T-helper 1 cell treated with Interleukin-12 subunit alpha and Interleukin-12 subunit beta and Interleukin-4 antibody, amounts not matched to agents 30 μg/mL and 1 μg/mL, for 36 hours (primary cell): ENCODE results near the gene PECR.
A peak's percentile ranks its signal among the peaks of the same experiment; 100 is the strongest.

Experiments used
- H3K27ac Mint-ChIP-seq: one replicate; pipeline ENCODE4 v1.8.0; 2021; ENCODE audit warnings: mild to moderate bottlenecking, mixed read lengths
- H3K27me3 Mint-ChIP-seq: one replicate; pipeline ENCODE4 v1.8.0; 2021; ENCODE audit warnings: low read depth, mixed read lengths
- H3K36me3 Mint-ChIP-seq: one replicate; pipeline ENCODE4 v1.8.0; 2021; ENCODE audit warnings: low read depth, mixed read lengths
- H3K4me1 Mint-ChIP-seq: one replicate; pipeline ENCODE4 v1.8.0; 2021; ENCODE audit warnings: low read depth, mixed read lengths
- H3K4me3 Mint-ChIP-seq: one replicate; pipeline ENCODE4 v1.8.0; 2021; ENCODE audit warnings: mild to moderate bottlenecking, moderate library complexity, mixed read lengths
- H3K9me3 Mint-ChIP-seq: one replicate; pipeline ENCODE4 v1.8.0; 2021; ENCODE audit warnings: mixed read lengths

The PECR gene

DNA sequence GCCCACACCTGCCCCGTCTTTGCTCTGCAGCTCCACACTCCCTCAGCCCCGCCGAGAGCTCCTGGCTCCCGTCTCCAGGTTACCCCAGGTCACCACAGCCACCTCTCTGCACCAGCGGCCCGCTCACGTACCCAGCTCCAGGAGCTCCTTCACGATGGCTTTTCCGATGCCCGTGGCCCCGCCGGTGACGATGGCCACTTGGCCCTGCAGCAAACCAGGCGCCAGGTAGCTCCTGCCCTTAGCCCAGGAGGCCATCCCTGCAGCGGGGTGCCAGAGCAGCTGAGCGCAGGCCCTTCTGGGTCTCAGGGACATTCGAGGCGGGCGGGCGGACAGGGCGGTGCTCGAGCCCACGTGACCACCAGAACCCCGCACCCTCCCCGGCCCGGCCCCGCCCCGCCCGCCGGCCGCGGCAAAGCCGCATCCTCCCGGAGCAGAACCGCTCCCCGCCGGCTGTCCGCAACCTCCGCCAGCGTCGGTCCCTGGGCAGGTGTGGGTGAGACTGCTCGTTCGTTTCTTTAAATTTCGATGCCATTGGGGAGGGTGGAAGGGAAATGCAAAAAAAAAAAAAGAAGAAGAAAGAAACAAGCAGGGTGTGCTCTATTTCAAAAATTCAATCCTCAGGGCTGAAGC is at the start of gene PECR, which contains the start of gene TMEM169:
Gene PECR, minus strand, starts transcription at position 323 of the 630 bp plus-strand sequence. Its CDS starts 68 bp downstream, at position 255.
Gene TMEM169, plus strand, starts transcription at position 433 of the 630 bp plus-strand sequence. CDS start 14,045 bp downstream, outside the sequence.
- Mint-ChIP-seq H3K4me3 (peak within 1 kb of the TSS; percentile 92), H3K27ac (peak within 1 kb of the TSS; percentile 79), H3K4me1 (peaks cover 48% of the 10 kb centered on the region), H3K36me3 (peaks cover 8% of the 10 kb centered on the region), H3K9me3 (no peaks in the 10 kb centered on the region), H3K27me3 (no peaks in the 10 kb centered on the region)

DNA sequence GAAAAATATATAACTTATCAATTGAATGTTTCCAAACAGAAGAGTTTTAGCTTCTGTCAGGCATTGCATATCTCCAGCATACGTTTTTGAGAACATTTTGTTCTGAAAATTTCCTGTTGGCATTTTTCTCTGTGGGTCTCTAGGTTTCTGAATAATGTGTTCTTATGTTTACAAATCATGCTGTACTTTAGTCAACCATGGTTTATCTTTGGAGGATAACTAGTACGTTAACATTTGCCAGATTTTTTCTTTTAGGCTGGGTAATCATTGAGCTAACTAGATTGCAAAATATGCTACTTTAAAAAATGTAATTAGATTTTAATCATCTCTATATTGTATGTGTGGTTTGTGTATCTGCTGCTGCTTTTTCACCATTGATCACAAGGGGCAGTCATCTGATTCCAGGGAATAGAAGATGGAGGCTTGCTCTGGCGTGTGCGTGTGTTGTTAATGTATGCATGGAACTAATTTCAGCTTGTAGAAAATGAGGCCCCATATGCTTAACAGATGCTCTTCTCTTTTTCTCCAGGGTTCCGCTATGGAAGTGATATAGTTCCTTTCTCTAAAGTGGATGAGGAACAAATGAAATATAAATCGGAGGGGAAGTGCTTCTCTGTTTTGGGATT is 48.9 kb upstream of the PECR start:
- H3K27ac Mint-ChIP-seq, result no peak overlapping the region
- H3K27me3 Mint-ChIP-seq, result no peaks in the 10 kb centered on the region
- H3K9me3 Mint-ChIP-seq, result no peaks in the 10 kb centered on the region
- H3K36me3 Mint-ChIP-seq, result peaks cover 66% of the 10 kb centered on the region
- no peak overlapping the region for H3K4me3 Mint-ChIP-seq
- H3K4me1 Mint-ChIP-seq, result peaks cover 49% of the 10 kb centered on the region

DNA sequence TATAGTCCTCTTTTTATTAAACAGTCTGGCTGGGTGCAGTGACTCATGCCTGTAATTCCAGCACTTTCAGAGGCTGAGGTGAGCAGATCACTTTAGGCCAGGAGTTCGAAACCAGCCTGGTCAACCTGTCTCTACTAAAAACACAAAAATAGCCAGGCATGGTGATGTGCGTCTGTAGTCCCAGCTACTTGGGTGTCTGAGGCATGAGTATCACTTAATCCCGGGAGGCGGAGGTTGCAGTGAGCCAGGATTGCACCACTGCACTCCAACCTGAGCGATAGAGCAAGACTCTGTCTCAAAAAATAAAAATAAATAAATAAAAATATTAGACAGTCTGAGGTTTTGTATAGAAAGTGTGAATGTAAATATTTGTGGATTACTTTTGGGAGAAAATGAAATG is 45.3 kb upstream of the PECR start:
- Mint-ChIP-seq H3K4me3 (no peak overlapping the region), H3K27me3 (no peaks in the 10 kb centered on the region), H3K9me3 (no peaks in the 10 kb centered on the region), H3K27ac (peak overlapping the region; percentile 15), H3K36me3 (peaks cover 62% of the 10 kb centered on the region), H3K4me1 (peaks cover 39% of the 10 kb centered on the region)

DNA sequence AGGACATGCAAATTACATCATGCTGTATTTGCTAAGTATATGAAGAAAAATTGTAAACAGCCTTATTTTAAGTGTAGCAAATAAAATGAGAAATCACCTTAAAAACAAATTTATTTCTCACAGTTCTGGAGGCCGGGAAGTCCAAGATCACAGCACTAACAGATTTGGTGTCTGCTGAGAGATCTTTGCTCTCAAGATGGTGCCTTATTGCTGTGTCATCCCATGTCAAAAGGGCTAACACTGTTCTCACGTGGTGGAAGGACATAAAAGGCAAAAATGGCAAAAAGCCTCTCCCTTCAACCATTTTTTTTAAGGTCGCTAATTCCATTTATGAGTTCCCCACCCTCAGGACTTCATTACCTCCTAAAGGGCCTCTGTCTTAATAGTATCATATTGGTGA is 39.6 kb upstream of the PECR start:
- H3K4me3 Mint-ChIP-seq, result no peak overlapping the region
- peaks cover 60% of the 10 kb centered on the region for H3K4me1 Mint-ChIP-seq
- no peaks in the 10 kb centered on the region for H3K27me3 Mint-ChIP-seq
- peaks cover 69% of the 10 kb centered on the region for H3K36me3 Mint-ChIP-seq
- peak overlapping the region; percentile 92 for H3K27ac Mint-ChIP-seq
- no peaks in the 10 kb centered on the region for H3K9me3 Mint-ChIP-seq

DNA sequence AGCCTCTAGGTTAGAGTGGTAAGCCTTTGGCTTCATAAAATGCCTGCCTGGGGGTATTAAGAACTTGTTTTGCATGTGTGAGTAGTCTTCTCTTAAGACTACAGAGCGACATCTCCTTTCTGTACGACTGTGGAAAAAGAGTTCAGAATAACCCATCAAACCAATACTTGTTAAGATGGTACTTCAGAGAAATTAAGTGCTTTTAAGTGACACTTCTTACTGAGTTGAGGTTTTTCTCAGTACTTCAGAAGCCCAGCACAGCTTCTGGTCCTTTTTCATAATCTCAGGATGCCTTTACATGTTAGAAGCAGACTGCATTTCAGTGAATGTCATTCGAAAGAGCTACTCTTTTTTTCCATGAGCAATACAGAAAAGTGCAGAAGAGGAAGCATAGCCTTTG is 38.4 kb upstream of the PECR start:
- Mint-ChIP-seq H3K36me3 (peaks cover 66% of the 10 kb centered on the region), H3K27me3 (no peaks in the 10 kb centered on the region), H3K27ac (peak overlapping the region; percentile 92), H3K9me3 (no peaks in the 10 kb centered on the region), H3K4me3 (peak overlapping the region; percentile 70), H3K4me1 (peaks cover 62% of the 10 kb centered on the region)

DNA sequence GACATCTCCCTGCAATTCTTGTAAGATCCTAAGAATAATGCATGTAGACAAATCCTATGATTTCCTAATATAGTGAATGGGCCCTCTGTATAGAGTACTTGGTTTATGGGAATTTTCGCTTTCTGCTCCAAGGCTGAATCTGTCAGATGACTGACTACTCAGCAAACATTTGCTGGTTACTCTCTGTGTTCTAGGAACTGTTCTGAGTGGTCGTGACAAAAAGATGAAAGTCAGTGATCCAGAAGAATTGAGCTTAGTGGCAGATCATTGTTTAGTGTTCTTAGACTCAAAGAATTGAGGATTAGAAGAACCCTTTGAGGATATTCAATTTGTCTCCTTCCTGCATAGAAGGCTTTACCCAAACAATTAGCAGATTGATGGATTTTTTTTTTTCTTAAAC is 37.5 kb upstream of the PECR start:
- peak overlapping the region; percentile 23 for H3K4me3 Mint-ChIP-seq
- H3K27ac Mint-ChIP-seq, result peak overlapping the region; percentile 92

DNA sequence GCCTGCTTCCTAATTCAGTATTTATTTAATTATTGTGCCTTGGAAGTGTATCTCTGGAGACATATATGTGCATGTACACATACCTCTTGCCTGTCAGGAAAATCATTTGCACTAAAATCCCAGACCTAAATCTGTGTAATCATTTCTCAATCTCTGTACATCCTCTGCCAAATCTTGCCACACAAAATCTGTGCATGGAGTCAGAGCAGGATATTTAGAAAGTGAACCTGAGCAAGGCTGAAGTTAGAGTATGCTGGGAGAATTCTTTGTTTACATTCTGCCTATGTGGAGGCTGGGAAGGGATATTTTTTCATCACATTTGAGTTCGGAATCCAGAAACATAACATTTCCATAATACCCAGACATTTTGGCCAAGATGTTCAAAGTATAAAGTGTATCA is 36.9 kb upstream of the PECR start:
- Mint-ChIP-seq H3K36me3 (peaks cover 72% of the 10 kb centered on the region), H3K4me1 (peaks cover 71% of the 10 kb centered on the region), H3K4me3 (peak overlapping the region; percentile 30)

More for the DNA sequence above, 37.5 kb upstream of the PECR start:
- Mint-ChIP-seq H3K36me3 (peaks cover 68% of the 10 kb centered on the region), H3K27me3 (no peaks in the 10 kb centered on the region), H3K4me1 (peaks cover 65% of the 10 kb centered on the region), H3K9me3 (no peaks in the 10 kb centered on the region)

DNA sequence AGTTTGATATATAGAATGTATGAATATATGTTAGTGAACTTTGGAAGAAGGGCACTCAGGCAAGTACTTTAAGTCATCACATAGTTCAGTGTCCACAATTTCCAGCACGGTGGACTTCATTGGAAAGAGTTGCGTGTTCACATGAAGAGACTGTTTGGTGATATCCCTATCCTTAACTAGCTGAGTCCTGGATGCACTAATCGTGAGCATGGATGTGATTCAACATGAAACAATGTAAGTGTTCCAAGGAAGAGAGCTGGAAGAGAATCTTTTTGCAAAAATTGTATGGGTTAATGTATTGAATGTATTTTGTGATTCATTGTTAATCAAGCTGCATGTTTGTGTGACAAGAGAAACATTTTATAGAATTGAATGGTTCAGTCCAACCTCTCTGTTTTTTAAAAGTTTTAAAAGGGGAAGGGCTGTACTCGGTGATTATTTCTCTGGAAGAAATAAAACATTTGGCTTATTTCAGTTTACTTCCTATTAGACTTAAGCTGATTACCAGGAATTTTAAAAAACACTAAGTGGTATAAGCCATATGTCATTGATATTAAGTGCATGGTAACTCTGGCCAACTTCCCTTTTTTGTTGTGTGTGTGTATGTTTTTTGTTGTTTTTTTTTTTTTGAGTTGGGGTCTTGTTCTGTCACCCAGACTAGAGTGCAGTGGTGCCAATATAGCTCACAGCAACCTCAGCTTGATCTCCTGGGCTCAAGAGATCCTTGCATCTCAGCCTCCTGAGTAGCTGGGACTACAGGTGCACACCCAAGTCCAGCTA is 36.1 kb upstream of the PECR start:
- no peaks in the 10 kb centered on the region for H3K9me3 Mint-ChIP-seq
- peaks cover 72% of the 10 kb centered on the region for H3K36me3 Mint-ChIP-seq
- peak overlapping the region; percentile 16 for H3K27ac Mint-ChIP-seq
- H3K4me1 Mint-ChIP-seq, result peaks cover 77% of the 10 kb centered on the region
- no peaks in the 10 kb centered on the region for H3K27me3 Mint-ChIP-seq
- no peak overlapping the region for H3K4me3 Mint-ChIP-seq

More for the DNA sequence above, 36.9 kb upstream of the PECR start:
- Mint-ChIP-seq H3K27me3 (no peaks in the 10 kb centered on the region), H3K27ac (peak overlapping the region; percentile 22), H3K9me3 (no peaks in the 10 kb centered on the region)

DNA sequence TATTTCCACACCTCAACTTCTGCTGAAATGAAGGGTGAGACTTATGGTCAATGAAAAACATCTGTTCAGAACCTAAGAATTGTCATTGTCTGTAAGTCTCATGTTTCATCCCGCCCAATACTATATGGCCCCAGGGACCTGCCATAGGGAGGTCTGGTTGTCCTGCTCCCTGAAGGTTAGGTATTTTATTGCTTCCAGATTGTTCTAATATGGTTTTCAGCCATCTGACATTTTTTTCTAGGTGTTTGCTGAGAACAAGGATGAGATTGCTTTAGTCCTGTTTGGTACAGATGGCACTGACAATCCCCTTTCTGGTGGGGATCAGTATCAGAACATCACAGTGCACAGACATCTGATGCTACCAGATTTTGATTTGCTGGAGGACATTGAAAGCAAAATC is 34.8 kb upstream of the PECR start:
- Mint-ChIP-seq H3K9me3 (no peaks in the 10 kb centered on the region), H3K27ac (peak overlapping the region; percentile 47), H3K4me3 (peak overlapping the region; percentile 54), H3K36me3 (peaks cover 74% of the 10 kb centered on the region), H3K27me3 (no peaks in the 10 kb centered on the region), H3K4me1 (peaks cover 81% of the 10 kb centered on the region)

DNA sequence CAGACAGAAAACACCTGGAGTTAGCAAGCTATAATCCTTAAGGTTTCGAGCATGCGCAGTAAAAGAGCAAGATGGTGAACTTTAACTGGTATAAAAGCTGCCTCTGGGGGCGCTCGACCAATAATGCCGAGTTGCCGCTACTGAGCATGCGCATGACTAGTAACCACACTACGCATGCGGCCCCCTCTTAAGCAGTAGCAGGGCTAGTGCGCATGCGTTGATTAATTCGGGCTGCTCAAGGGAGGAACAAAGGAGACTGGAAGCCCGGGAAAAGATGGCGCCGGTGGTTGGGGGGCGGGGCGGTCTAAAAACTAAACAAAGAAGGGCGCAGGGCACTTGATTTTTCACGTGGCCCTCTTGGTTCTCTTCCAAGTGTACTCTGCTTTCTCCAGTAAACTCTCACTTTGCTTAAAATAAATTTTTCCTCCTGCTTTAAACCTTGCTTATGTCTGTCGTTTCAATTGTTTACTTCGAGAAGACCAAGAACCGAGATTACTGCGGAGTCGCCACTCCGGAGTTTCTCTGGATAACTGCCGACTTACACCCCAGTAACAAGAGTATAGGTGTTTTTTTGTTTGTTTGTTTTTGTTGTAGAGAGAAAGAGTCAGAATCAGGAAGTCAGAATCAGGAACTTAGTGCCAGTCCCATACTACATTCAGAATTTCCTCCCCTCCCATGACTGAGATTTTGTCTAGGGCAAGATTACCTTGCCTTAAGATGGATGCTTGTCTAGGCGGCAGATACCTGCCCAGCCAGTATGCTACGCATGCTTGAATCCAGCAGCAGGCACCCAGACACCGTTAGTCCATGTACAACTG is 33.3 kb upstream of the PECR start:
- peaks cover 84% of the 10 kb centered on the region for H3K4me1 Mint-ChIP-seq
- no peaks in the 10 kb centered on the region for H3K27me3 Mint-ChIP-seq
- peak overlapping the region; percentile 92 for H3K4me3 Mint-ChIP-seq
- no peaks in the 10 kb centered on the region for H3K9me3 Mint-ChIP-seq
- peak overlapping the region; percentile 88 for H3K27ac Mint-ChIP-seq
- H3K36me3 Mint-ChIP-seq, result peaks cover 73% of the 10 kb centered on the region

DNA sequence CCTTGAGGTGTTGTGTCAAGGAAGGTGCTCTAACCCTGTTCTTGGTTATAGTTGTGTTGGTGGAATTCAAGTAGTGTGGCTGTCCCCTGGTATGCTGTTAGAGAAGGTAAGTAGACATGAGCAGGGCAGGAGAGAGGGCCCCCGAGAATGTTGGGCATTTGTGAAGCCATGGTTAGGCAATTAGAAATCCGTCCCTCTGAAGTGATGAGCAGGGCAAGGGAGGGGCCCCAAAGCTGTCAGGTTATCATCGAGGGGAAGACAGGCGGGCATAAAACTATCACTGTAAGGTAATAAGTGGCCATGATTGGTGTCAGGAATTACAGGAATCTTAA is 32.7 kb upstream of the PECR start:
- Mint-ChIP-seq H3K27me3 (no peaks in the 10 kb centered on the region), H3K4me3 (peak overlapping the region; percentile 92), H3K9me3 (no peaks in the 10 kb centered on the region), H3K36me3 (peaks cover 70% of the 10 kb centered on the region), H3K4me1 (peaks cover 80% of the 10 kb centered on the region), H3K27ac (peak overlapping the region; percentile 88)

DNA sequence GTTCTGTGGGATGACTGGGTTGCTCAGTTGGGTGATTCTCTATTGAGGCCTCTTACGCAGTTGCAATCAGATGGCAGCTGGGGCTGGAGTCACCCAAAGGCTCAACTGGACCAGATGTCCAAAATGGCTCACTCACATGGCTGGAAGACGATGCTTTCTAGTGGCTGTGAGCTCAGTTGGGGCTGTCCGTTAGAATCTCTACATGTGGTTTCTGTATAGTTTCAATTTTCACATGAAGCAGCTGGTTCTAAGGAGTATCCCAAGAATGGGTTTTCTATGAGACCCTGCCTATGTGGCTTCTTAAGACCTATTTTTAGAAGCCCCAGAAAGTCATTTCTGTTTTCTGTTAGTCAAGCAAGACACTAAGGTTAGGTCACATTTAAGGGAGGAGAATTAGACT is 32.0 kb upstream of the PECR start:
- Mint-ChIP-seq H3K9me3 (no peaks in the 10 kb centered on the region), H3K27ac (peak overlapping the region; percentile 68), H3K36me3 (peaks cover 70% of the 10 kb centered on the region), H3K4me3 (peak overlapping the region; percentile 41), H3K27me3 (peaks cover 3% of the 10 kb centered on the region), H3K4me1 (peaks cover 80% of the 10 kb centered on the region)

DNA sequence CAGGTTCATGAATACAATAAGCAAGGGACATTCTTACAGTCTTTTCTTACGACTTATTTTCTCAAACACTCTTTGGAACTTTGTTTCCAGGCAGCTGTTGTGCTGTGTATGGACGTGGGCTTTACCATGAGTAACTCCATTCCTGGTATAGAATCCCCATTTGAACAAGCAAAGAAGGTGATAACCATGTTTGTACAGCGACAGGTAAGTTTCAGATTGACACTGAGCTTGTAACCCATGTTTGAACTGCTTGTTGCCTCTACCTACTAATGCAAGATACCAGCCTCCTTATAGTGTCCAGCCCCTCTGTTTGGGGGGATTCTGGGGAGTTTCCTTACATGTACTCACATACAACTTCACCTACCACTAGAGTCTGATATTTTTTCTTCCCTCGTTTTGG is 31.3 kb upstream of the PECR start:
- H3K36me3 Mint-ChIP-seq, result peaks cover 66% of the 10 kb centered on the region
- peaks cover 75% of the 10 kb centered on the region for H3K4me1 Mint-ChIP-seq
- peak overlapping the region; percentile 41 for H3K4me3 Mint-ChIP-seq
- no peaks in the 10 kb centered on the region for H3K9me3 Mint-ChIP-seq
- peaks cover 3% of the 10 kb centered on the region for H3K27me3 Mint-ChIP-seq
- H3K27ac Mint-ChIP-seq, result peak overlapping the region; percentile 68

DNA sequence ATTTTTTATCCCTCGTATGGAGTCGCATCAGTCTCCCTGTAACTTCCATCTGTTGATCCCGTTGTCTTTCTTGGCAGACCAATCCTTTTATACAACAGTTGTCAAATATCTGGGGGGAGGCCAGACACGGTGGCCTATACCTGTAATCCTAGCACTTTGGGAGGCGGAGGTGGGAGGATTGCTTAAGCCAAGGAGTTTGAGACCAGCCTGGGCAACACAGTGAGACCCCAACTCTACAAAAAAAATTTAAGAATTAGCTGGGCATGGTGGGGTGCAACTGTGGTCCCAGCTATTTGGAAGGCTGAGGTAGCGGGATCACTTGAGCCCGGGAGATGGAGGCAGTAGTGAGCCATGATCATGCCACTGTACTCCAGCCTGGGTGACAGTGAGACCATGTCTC is 29.5 kb upstream of the PECR start:
- H3K27ac Mint-ChIP-seq, result peak overlapping the region; percentile 76
- H3K36me3 Mint-ChIP-seq, result peaks cover 51% of the 10 kb centered on the region
- H3K4me1 Mint-ChIP-seq, result peaks cover 59% of the 10 kb centered on the region
- peaks cover 3% of the 10 kb centered on the region for H3K27me3 Mint-ChIP-seq
- H3K4me3 Mint-ChIP-seq, result peak overlapping the region; percentile 100
- H3K9me3 Mint-ChIP-seq, result no peaks in the 10 kb centered on the region
